ENCODE results near the gene KCND2. TPM values are rescaled to one million over a fixed set of nuclear protein-coding genes. Genes with fewer than 3 reads are reported as not detected.

Gene KCND2
- total and polyA plus RNA-seq, 2 of the 8 experiments (the other 6 are each of a cell fraction or from before 2014, with no cell fraction given), result 4.6 to 7.7 TPM

DNA sequence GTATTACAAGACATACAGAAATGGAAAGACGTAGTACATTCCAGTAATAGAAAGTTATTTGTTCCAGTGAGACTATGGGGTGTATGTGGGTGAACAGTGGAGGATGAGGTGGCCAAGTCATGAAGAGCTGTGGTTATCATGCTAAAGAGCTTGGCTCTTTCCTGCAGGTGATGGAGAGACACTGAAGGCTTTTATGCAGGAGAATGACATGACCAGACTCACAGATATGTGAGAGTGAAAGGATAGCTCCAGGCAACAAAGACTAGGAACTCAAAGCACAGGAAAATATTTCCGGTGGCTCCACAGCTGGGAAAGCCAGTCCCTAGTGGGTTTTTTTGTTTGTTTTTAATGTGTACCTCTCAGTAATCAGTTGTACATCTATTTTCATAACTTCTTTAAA is 451.5 kb downstream of the KCND2 start:
- Histone ChIP-seq H3K9ac (replicated peaks in 1 of 4; ENCODE audit: extremely low read depth in 1 of 4, low read depth in 3 of 4, low read length in 3 of 4) (no peak overlapping the region), H3K4me3 (ENCODE audit: extremely low read depth in 1 of 4, insufficient read depth in 2 of 4, low read depth in 3 of 4, low read length in 4 of 4) (no peak overlapping the region), H2AK5ac (ENCODE audit: low read depth, low read length) (no peak overlapping the region), H3K4me1 (replicated peaks in 1 of 4; ENCODE audit: control insufficient read depth in 3 of 4, insufficient read depth in 4 of 4, low read length in 3 of 4) (peaks cover 0 to 4% (median 1%) of the 10 kb centered on the region in 4 experiments; a peak in 1 of 7 replicates), H3K27ac (ENCODE audit: low read depth, low read length) (no peak overlapping the region), H2BK20ac (ENCODE audit: low read length) (no peak overlapping the region), H2BK12ac (ENCODE audit: low read depth, low read length) (no peak overlapping the region), H2BK15ac (ENCODE audit: low read length) (no peak overlapping the region), H4K20me1 (replicated peaks in 1 of 2; ENCODE audit: control insufficient read depth in 1 of 2, insufficient read depth in 2 of 2, low read length in 2 of 2) (no peaks in the 10 kb centered on the region), H4K8ac (ENCODE audit: extremely low read depth, insufficient read depth, low read length) (no peak overlapping the region), H3K23me2 (ENCODE audit: low read depth, low read length) (no peaks in the 10 kb centered on the region), H3K36me3 (ENCODE audit: control insufficient read depth in 2 of 4, insufficient read depth in 4 of 4, low read length in 3 of 4) (no peaks in the 10 kb centered on the region), H3K9me3 (ENCODE audit: insufficient read depth in 2 of 2, low read depth in 1 of 2, low read length in 1 of 2) (no peaks in the 10 kb centered on the region), H4K5ac (ENCODE audit: insufficient read length, low read depth, low read length) (no peak overlapping the region), H3K79me2 (ENCODE audit: control insufficient read depth in 1 of 2, insufficient read depth in 2 of 2, low read length in 2 of 2) (no peaks in the 10 kb centered on the region), H3K14ac (ENCODE audit: insufficient read length) (no peak overlapping the region), H3K23ac (ENCODE audit: insufficient read length) (no peak overlapping the region), H3K18ac (ENCODE audit: extremely low read depth, low read length) (no peak overlapping the region), H3K4ac (replicated peaks; ENCODE audit: insufficient read length, low read depth, low read length) (no peak overlapping the region), H3K56ac (replicated peaks; ENCODE audit: insufficient read length, low read depth, low read length) (no peak overlapping the region), H3K27me3 (replicated peaks in 1 of 4; ENCODE audit: control insufficient read depth in 3 of 4, extremely low read depth in 1 of 4, insufficient read depth in 3 of 4, low read length in 3 of 4) (no peaks in the 10 kb centered on the region), H2AFZ (ENCODE audit: low read length) (no peak overlapping the region), H4K91ac (replicated peaks; ENCODE audit: insufficient read length, low read length) (no peak overlapping the region), H2BK5ac (ENCODE audit: low read depth, low read length) (no peak overlapping the region), H3K4me2 (ENCODE audit: insufficient read depth in 1 of 2, low read depth in 2 of 2, low read length in 2 of 2) (no peak overlapping the region), H2BK120ac (replicated peaks; ENCODE audit: low read depth, low read length) (no peak overlapping the region), H3K79me1 (ENCODE audit: low read depth, low read length) (no peaks in the 10 kb centered on the region)
- TF ChIP-seq FOSL1 (IDR thresholded peaks at IDR 0.05; ENCODE audit: insufficient read depth, low read depth, low read length), result no peak
- POLR2A ChIA-PET (ENCODE audit: partially characterized antibody), result no interaction called here
- WGBS, 2 experiments (ENCODE audit: extremely low coverage in 1 of 2, insufficient coverage in 1 of 2, insufficient read length in 1 of 2, insufficient replicate concordance in 2 of 2, low coverage in 1 of 2, low lambda C conversion rate in 2 of 2, missing lambda C conversion rate in 1 of 2), result 82% methylated on average over 2 of the region's 2 CpGs; no CpG with 5 or more reads in 1 of the 2 experiments
- CTCF ChIA-PET (ENCODE audit: partially characterized antibody), result interaction anchor here (1.0 to 3.7 kb wide), 12 partner anchors 9 to 789 kb away, joined by 3 to 19 read pairs (median 4); no protein-coding TSS in a partner anchor
- FAIRE-seq (no peak), DNase-seq (ENCODE audit: low read depth in 1 of 2, low spot score in 2 of 2) (no peak)
